ENCODE results near the gene SOX8. TPM values are rescaled to one million over a fixed set of nuclear protein-coding genes. Genes with fewer than 3 reads are reported as not detected.

The SOX8 gene
- total RNA-seq, 1 donor from 2014 or later: 6.7 TPM

DNA sequence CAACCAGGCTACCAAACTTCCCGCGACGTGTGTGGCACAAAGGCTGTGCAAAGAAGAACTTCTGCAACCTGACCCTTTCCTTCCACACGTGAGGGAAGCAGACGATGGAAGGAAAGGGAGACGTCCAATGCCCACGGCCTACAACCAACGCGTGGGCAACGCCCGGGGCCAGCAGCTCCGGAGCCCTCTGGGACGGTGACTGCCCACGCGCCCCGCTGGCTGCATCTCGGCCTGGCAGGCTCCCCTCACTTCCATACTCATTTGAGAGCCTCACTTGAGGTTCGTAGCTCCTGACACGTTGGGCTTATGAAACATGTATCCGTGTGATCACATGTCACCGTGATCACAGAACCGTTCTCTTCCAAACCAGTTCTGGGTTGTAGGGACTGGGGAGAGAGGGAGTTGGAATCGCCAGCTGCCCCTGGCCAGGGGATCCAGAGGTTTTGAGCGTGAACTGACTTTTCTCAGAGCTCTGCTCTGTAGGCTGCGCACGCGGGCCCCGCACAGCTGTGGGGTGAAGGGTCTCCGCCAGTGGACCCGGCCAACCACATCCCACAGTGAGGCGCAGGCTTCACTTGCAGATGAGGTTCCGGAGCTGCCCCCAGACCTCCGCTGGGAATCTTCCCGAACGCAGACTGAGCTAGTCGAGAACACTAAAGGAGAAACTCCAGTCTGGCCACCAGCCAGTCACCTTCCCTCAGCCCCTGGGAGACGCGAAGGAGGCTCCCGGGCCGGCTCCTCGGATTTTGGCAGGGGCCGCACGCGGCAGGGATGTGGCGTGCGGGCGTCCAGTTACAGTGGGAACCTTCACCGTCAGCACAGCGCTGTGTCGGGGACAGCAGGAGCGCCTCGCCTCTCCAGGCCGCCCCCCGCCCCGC is 11.8 kb upstream of the SOX8 start:
- Mint-ChIP-seq H3K36me3 (peaks cover 15% of the 10 kb centered on the region), H3K4me1 (ENCODE audit: unreplicated experiment) (peaks cover 26% of the 10 kb centered on the region), H3K27me3 (peaks cover 3% of the 10 kb centered on the region), H3K4me3 (peak overlapping the region; percentile 81), H3K27ac (no peak overlapping the region), H3K9me3 (peaks cover 9% of the 10 kb centered on the region)
- DNase-seq (ENCODE audit: extremely low spot score, unreplicated experiment): peak; percentile 76
- TF ChIP-seq, protein P1, sequence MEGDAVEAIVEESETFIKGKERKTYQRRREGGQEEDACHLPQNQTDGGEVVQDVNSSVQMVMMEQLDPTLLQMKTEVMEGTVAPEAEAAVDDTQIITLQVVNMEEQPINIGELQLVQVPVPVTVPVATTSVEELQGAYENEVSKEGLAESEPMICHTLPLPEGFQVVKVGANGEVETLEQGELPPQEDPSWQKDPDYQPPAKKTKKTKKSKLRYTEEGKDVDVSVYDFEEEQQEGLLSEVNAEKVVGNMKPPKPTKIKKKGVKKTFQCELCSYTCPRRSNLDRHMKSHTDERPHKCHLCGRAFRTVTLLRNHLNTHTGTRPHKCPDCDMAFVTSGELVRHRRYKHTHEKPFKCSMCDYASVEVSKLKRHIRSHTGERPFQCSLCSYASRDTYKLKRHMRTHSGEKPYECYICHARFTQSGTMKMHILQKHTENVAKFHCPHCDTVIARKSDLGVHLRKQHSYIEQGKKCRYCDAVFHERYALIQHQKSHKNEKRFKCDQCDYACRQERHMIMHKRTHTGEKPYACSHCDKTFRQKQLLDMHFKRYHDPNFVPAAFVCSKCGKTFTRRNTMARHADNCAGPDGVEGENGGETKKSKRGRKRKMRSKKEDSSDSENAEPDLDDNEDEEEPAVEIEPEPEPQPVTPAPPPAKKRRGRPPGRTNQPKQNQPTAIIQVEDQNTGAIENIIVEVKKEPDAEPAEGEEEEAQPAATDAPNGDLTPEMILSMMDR (conservative IDR thresholded peaks at IDR 0.05): no peak

DNA sequence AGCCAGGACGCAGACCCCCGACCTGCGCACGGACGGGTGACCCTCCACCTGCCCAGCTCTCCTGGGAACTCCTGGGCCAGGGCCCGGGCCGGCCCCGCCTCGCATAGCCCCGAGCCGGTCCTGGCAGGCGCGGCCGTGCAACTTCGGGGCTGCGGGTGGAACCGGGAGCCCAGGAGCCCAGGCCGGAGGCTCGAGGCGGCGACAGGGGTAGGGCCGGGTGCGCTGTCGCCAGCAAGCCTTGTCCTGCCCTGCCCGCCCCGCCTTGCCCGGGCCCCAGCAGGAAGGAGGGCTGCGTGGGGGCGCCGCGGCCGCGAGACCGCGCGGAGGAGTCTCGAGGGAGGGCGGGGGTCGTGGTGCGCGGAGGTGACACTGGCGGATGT is 11.2 kb upstream of the SOX8 start:
- Mint-ChIP-seq H3K9me3 (peaks cover 6% of the 10 kb centered on the region), H3K27me3 (peaks cover 3% of the 10 kb centered on the region), H3K27ac (no peak overlapping the region), H3K4me3 (peak overlapping the region; percentile 81), H3K4me1 (ENCODE audit: unreplicated experiment) (peaks cover 26% of the 10 kb centered on the region), H3K36me3 (peaks cover 11% of the 10 kb centered on the region)
- DNase-seq (ENCODE audit: extremely low spot score, unreplicated experiment): no peak
- TF ChIP-seq, protein P1 (conservative IDR thresholded peaks at IDR 0.05): no peak

DNA sequence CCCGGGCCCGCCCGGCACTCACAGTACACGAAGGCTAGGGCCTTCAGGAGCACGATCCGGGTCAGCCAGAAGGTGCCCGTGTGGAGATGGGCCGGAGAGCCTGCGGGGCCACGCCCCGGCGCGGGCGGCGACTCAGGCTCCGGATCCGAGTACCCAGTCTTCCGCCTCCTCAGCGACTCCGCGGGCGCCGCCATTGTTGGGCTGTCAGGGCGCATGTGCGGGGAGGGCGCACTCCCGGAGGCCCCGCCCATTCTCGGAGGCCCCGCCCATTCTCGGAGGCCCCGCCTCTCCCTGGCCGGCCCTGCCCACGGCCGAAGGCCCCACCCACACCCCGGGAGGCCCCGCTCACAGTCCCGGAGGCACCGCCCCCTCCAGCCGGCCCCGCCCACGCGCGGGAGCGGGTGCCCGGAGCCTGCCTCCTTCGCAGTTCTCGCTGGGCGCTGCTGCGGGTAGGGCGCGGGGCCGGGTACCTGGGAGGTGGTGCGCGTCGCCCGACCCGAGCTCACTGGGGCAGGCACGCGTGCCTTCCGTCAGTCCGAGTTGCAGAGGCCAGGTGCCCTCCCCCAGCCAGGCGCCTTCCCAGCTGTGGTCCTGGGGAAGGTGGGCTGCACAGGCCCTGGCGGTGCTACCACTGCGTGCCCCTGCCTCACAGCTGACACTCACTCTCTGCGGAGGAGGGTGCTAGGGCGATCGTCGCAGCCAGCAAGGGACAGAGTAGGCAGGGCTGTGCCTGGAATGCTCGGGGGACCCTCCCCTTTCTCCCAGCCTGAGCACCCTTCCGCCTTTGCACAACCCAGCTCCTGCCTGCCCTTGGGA is 10.6 kb upstream of the SOX8 start, which contains the start of gene LMF1:
TSS of gene LMF1 (minus strand) at position 219 of the 816 bp plus-strand sequence. CDS start at position 215, 4 bp downstream.
- peak within 1 kb of the TSS; percentile 43 for H3K27ac Mint-ChIP-seq
- H3K9me3 Mint-ChIP-seq: no peaks in the 10 kb centered on the region
- H3K4me1 Mint-ChIP-seq (ENCODE audit: unreplicated experiment): peaks cover 26% of the 10 kb centered on the region
- peak within 1 kb of the TSS; percentile 81 for H3K4me3 Mint-ChIP-seq
- TF ChIP-seq, protein P1 (conservative IDR thresholded peaks at IDR 0.05): no peak
- H3K36me3 Mint-ChIP-seq: peaks cover 5% of the 10 kb centered on the region
- DNase-seq (ENCODE audit: extremely low spot score, unreplicated experiment): peak; percentile 99
- H3K27me3 Mint-ChIP-seq: peaks cover 3% of the 10 kb centered on the region

DNA sequence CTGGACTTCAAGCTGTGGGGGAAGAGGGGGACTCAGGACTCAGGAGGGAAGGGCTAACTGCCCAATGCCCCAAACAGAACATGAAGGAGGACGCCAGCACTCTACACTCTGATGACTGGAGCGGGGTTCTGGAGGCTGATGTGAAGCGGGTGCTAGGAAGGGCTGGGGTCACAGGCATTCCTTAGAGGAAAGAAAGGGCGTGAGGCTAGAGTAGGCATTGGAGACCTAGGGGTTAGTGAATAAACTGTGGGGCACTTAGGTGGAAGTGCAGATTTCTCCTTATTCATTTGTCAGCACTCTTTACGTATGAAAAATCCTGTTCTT is 10.0 kb upstream of the SOX8 start:
- peaks cover 26% of the 10 kb centered on the region for H3K4me1 Mint-ChIP-seq (ENCODE audit: unreplicated experiment)
- H3K36me3 Mint-ChIP-seq: peaks cover 2% of the 10 kb centered on the region
- no peaks in the 10 kb centered on the region for H3K9me3 Mint-ChIP-seq
- peaks cover 3% of the 10 kb centered on the region for H3K27me3 Mint-ChIP-seq
- peak overlapping the region; percentile 43 for H3K27ac Mint-ChIP-seq
- DNase-seq (ENCODE audit: extremely low spot score, unreplicated experiment): no peak
- H3K4me3 Mint-ChIP-seq: peak overlapping the region; percentile 79
- TF ChIP-seq, protein P1 (conservative IDR thresholded peaks at IDR 0.05): no peak

DNA sequence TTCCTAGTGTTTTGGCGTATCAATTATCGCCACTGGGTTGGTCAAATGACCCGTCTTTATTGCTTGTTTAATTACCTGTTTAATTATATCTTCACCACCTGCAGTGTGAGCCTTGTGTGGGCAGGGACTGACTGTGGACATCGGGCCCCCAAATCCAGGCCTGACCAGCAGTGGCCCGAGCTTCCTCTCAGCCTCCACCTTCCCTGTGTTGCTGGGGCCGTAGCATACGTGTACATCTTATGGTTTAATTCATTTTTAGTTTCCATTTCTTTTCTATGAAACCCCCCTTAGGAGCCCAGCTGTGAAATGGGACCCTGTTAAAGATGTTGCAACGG is 9.6 kb upstream of the SOX8 start:
- H3K4me3 Mint-ChIP-seq: peak overlapping the region; percentile 79

More for the DNA sequence above, 9.6 kb upstream of the SOX8 start:
- H3K4me1 Mint-ChIP-seq (ENCODE audit: unreplicated experiment): peaks cover 26% of the 10 kb centered on the region
- no peak for DNase-seq (ENCODE audit: extremely low spot score, unreplicated experiment)
- H3K27me3 Mint-ChIP-seq: peaks cover 3% of the 10 kb centered on the region
- H3K36me3 Mint-ChIP-seq: no peaks in the 10 kb centered on the region
- H3K9me3 Mint-ChIP-seq: no peaks in the 10 kb centered on the region
- H3K27ac Mint-ChIP-seq: peak overlapping the region; percentile 43
- TF ChIP-seq, protein P1 (conservative IDR thresholded peaks at IDR 0.05): no peak
